ENCODE measurements around the gene LMX1B.

Gene LMX1B

GRCh38 chr9:126702151-126703001 lies 88.6 kb downstream of the LMX1B start:
- Histone ChIP-seq H3K79me1 (ENCODE audit: low read length) (no peaks in the 10 kb centered on the region), H3K4me1 (ENCODE audit: control insufficient read depth, low read depth, low read length) (no peaks in the 10 kb centered on the region), H3K36me3 (ENCODE audit: control insufficient read depth, insufficient read depth, low read length) (no peaks in the 10 kb centered on the region), H3K56ac (ENCODE audit: low read length) (no peak overlapping the region), H3K4me3 (ENCODE audit: low read length) (no peak overlapping the region), H3K4me2 (ENCODE audit: low read length) (no peak overlapping the region), H2BK5ac (ENCODE audit: low read length) (no peak overlapping the region), H2BK120ac (ENCODE audit: low read depth, low read length) (no peak overlapping the region), H4K8ac (ENCODE audit: low read depth, low read length) (no peak overlapping the region), H2BK15ac (replicated peaks; ENCODE audit: low read depth) (no peak overlapping the region), H3K9ac (ENCODE audit: low read length) (no peak overlapping the region), H2AK5ac (ENCODE audit: low read length) (no peak overlapping the region), H3K23ac (ENCODE audit: low read length) (no peak overlapping the region), H3K4ac (ENCODE audit: low read depth, low read length) (no peak overlapping the region), H3K18ac (ENCODE audit: low read length) (no peak overlapping the region), H3K79me2 (ENCODE audit: control insufficient read depth, insufficient read depth, low read length) (no peaks in the 10 kb centered on the region), H3K27me3 (ENCODE audit: insufficient read depth, low read length, poor library complexity) (no peaks in the 10 kb centered on the region), H3K27ac (ENCODE audit: low read depth, low read length) (no peak overlapping the region), H4K5ac (ENCODE audit: low read length) (no peak overlapping the region)
- no peak for DNase-seq
- WGBS (ENCODE audit: extremely low coverage, insufficient coverage, low lambda C conversion rate): no CpG with 5 or more reads among the region's 30 CpGs

GRCh38 chr9:126703002-126703865 lies 89.5 kb downstream of the LMX1B start:
- Histone ChIP-seq H4K8ac (ENCODE audit: low read depth, low read length) (no peak overlapping the region), H3K4ac (ENCODE audit: low read depth, low read length) (no peak overlapping the region), H2BK5ac (ENCODE audit: low read length) (no peak overlapping the region), H3K4me2 (ENCODE audit: low read length) (no peak overlapping the region), H3K23ac (ENCODE audit: low read length) (no peak overlapping the region), H3K4me1 (ENCODE audit: control insufficient read depth, low read depth, low read length) (no peaks in the 10 kb centered on the region), H3K79me2 (ENCODE audit: control insufficient read depth, insufficient read depth, low read length) (no peaks in the 10 kb centered on the region), H3K27me3 (ENCODE audit: insufficient read depth, low read length, poor library complexity) (no peaks in the 10 kb centered on the region), H2BK120ac (ENCODE audit: low read depth, low read length) (no peak overlapping the region), H3K79me1 (ENCODE audit: low read length) (no peaks in the 10 kb centered on the region), H3K36me3 (ENCODE audit: control insufficient read depth, insufficient read depth, low read length) (no peaks in the 10 kb centered on the region), H2AK5ac (ENCODE audit: low read length) (no peak overlapping the region), H4K5ac (ENCODE audit: low read length) (no peak overlapping the region), H3K27ac (ENCODE audit: low read depth, low read length) (no peak overlapping the region), H3K9ac (ENCODE audit: low read length) (no peak overlapping the region), H2BK15ac (replicated peaks; ENCODE audit: low read depth) (no peak overlapping the region), H3K4me3 (ENCODE audit: low read length) (no peak overlapping the region), H3K56ac (ENCODE audit: low read length) (no peak overlapping the region), H3K18ac (ENCODE audit: low read length) (no peak overlapping the region)
- DNase-seq: peak; percentile 34
- WGBS (ENCODE audit: extremely low coverage, insufficient coverage, low lambda C conversion rate): no CpG with 5 or more reads among the region's 14 CpGs

GRCh38 chr9:126703866-126704156 lies 90.1 kb downstream of the LMX1B start:
- no peak overlapping the region for H2BK120ac ChIP-seq (ENCODE audit: low read depth, low read length)
- H3K18ac ChIP-seq (ENCODE audit: low read length): no peak overlapping the region
- no peak overlapping the region for H2BK5ac ChIP-seq (ENCODE audit: low read length)
- H3K27ac ChIP-seq (ENCODE audit: low read depth, low read length): no peak overlapping the region
- no peak overlapping the region for H3K9ac ChIP-seq (ENCODE audit: low read length)
- no peaks in the 10 kb centered on the region for H3K36me3 ChIP-seq (ENCODE audit: control insufficient read depth, insufficient read depth, low read length)
- H3K23ac ChIP-seq (ENCODE audit: low read length): no peak overlapping the region
- H3K4ac ChIP-seq (ENCODE audit: low read depth, low read length): no peak overlapping the region
- H3K4me1 ChIP-seq (ENCODE audit: control insufficient read depth, low read depth, low read length): no peaks in the 10 kb centered on the region
- H4K5ac ChIP-seq (ENCODE audit: low read length): no peak overlapping the region
- no peak overlapping the region for H2AK5ac ChIP-seq (ENCODE audit: low read length)
- H2BK15ac ChIP-seq (replicated peaks; ENCODE audit: low read depth): no peak overlapping the region
- no peaks in the 10 kb centered on the region for H3K27me3 ChIP-seq (ENCODE audit: insufficient read depth, low read length, poor library complexity)
- no CpG with 5 or more reads among the region's 3 CpGs for WGBS (ENCODE audit: extremely low coverage, insufficient coverage, low lambda C conversion rate)
- no peak overlapping the region for H4K8ac ChIP-seq (ENCODE audit: low read depth, low read length)
- no peak overlapping the region for H3K4me2 ChIP-seq (ENCODE audit: low read length)
- no peak overlapping the region for H3K56ac ChIP-seq (ENCODE audit: low read length)
- no peak for DNase-seq
- H3K79me1 ChIP-seq (ENCODE audit: low read length): no peaks in the 10 kb centered on the region
- no peak overlapping the region for H3K4me3 ChIP-seq (ENCODE audit: low read length)
- no peaks in the 10 kb centered on the region for H3K79me2 ChIP-seq (ENCODE audit: control insufficient read depth, insufficient read depth, low read length)

- Histone ChIP-seq H3K79me1 (ENCODE audit: low read length) (no peaks in the 10 kb centered on the region), H2BK5ac (ENCODE audit: low read length) (no peak overlapping the region), H3K9ac (ENCODE audit: low read length) (no peak overlapping the region), H3K4ac (ENCODE audit: low read depth, low read length) (no peak overlapping the region), H2BK15ac (replicated peaks; ENCODE audit: low read depth) (no peak overlapping the region), H3K4me1 (ENCODE audit: control insufficient read depth, low read depth, low read length) (no peaks in the 10 kb centered on the region), H2AK5ac (ENCODE audit: low read length) (no peak overlapping the region), H3K36me3 (ENCODE audit: control insufficient read depth, insufficient read depth, low read length) (no peaks in the 10 kb centered on the region), H3K23ac (ENCODE audit: low read length) (no peak overlapping the region), H3K27me3 (ENCODE audit: insufficient read depth, low read length, poor library complexity) (no peaks in the 10 kb centered on the region), H4K8ac (ENCODE audit: low read depth, low read length) (no peak overlapping the region), H3K18ac (ENCODE audit: low read length) (no peak overlapping the region), H2BK120ac (ENCODE audit: low read depth, low read length) (no peak overlapping the region), H3K56ac (ENCODE audit: low read length) (no peak overlapping the region), H3K4me2 (ENCODE audit: low read length) (no peak overlapping the region), H3K79me2 (ENCODE audit: control insufficient read depth, insufficient read depth, low read length) (no peaks in the 10 kb centered on the region), H4K5ac (ENCODE audit: low read length) (no peak overlapping the region), H3K27ac (ENCODE audit: low read depth, low read length) (no peak overlapping the region), H3K4me3 (ENCODE audit: low read length) (no peak overlapping the region)
- peak; percentile 31 for DNase-seq
- no CpG with 5 or more reads among the region's 14 CpGs for WGBS (ENCODE audit: extremely low coverage, insufficient coverage, low lambda C conversion rate)
These were observed 90.6 kb downstream of the LMX1B start for GRCh38 chr9:126704157-126704891.

- no peak overlapping the region for H3K23ac ChIP-seq (ENCODE audit: low read length)
- no peaks in the 10 kb centered on the region for H3K79me2 ChIP-seq (ENCODE audit: control insufficient read depth, insufficient read depth, low read length)
- H3K79me1 ChIP-seq (ENCODE audit: low read length): no peaks in the 10 kb centered on the region
- no peak overlapping the region for H3K9ac ChIP-seq (ENCODE audit: low read length)
- no peak overlapping the region for H3K27ac ChIP-seq (ENCODE audit: low read depth, low read length)
- H3K56ac ChIP-seq (ENCODE audit: low read length): peak overlapping the region; percentile 52
- H3K4me3 ChIP-seq (ENCODE audit: low read length): no peak overlapping the region
- no peak overlapping the region for H2AK5ac ChIP-seq (ENCODE audit: low read length)
- H4K8ac ChIP-seq (ENCODE audit: low read depth, low read length): no peak overlapping the region
- no peaks in the 10 kb centered on the region for H3K4me1 ChIP-seq (ENCODE audit: control insufficient read depth, low read depth, low read length)
- no peak overlapping the region for H2BK5ac ChIP-seq (ENCODE audit: low read length)
- H3K4ac ChIP-seq (ENCODE audit: low read depth, low read length): no peak overlapping the region
- no peak overlapping the region for H2BK15ac ChIP-seq (replicated peaks; ENCODE audit: low read depth)
- whole genome bisulfite sequencing (ENCODE audit: extremely low coverage, insufficient coverage, low lambda C conversion rate): no CpG with 5 or more reads among the region's 36 CpGs
- no peak overlapping the region for H2BK120ac ChIP-seq (ENCODE audit: low read depth, low read length)
- no peaks in the 10 kb centered on the region for H3K27me3 ChIP-seq (ENCODE audit: insufficient read depth, low read length, poor library complexity)
- H3K36me3 ChIP-seq (ENCODE audit: control insufficient read depth, insufficient read depth, low read length): no peaks in the 10 kb centered on the region
- H4K5ac ChIP-seq (ENCODE audit: low read length): no peak overlapping the region
- DNase-seq: peak; percentile 80
- H3K18ac ChIP-seq (ENCODE audit: low read length): no peak overlapping the region
- H3K4me2 ChIP-seq (ENCODE audit: low read length): no peak overlapping the region
These were observed 91.4 kb downstream of the LMX1B start for GRCh38 chr9:126704892-126705766.
